ENCODE measurements around the gene ASXL1. TPM values are rescaled to one million over a fixed set of nuclear protein-coding genes. Genes with fewer than 3 reads are reported as not detected.
A peak's percentile ranks its signal among the peaks of the same experiment; 100 is the strongest.

ASXL1 gene
- polyA plus RNA-seq, 1 donor (not counting 4 experiments of a cell fraction or from before 2014, with no cell fraction given), result 20.0 TPM

GRCh38 chr20:32474967-32475811 is 117.1 kb downstream of the ASXL1 start:
- peak; percentile 7 for DNase-seq (ENCODE audit: low read depth, low spot score)
- no peaks in the 10 kb centered on the region for H3K79me2 ChIP-seq (ENCODE audit: control insufficient read depth, insufficient read depth, low read length)
- dilution Hi-C loops (cut with MboI; ENCODE audit: extremely low pct_ligation_motif_present, low sequenced_read_pairs), result no loop called here

GRCh38 chr20:32476684-32477593 is 118.8 kb downstream of the ASXL1 start:
- Histone ChIP-seq H3K4me1 (ENCODE audit: control insufficient read depth, extremely low read depth, insufficient read depth, low read length) (peaks cover 7% of the 10 kb centered on the region), H3K4me2 (ENCODE audit: control insufficient read depth, extremely low read depth, insufficient read depth, low read depth, low read length) (no peak overlapping the region), H3K9me1 (ENCODE audit: control insufficient read depth, extremely low read depth, insufficient read depth, low read length) (no peaks in the 10 kb centered on the region), H4K20me1 (ENCODE audit: control insufficient read depth, extremely low read depth, insufficient read depth, low read length) (no peaks in the 10 kb centered on the region), H3K4me3 (ENCODE audit: control insufficient read depth in 2 of 3, extremely low read depth in 1 of 3, insufficient read depth in 2 of 3, low read depth in 1 of 3, low read length in 3 of 3) (no peak overlapping the region), H2AFZ (ENCODE audit: control insufficient read depth, low read length) (no peak overlapping the region), H3K9ac (ENCODE audit: control insufficient read depth, extremely low read depth, insufficient read depth, low read length) (no peak overlapping the region), H3K9me3 (ENCODE audit: control insufficient read depth, low read depth, low read length) (no peaks in the 10 kb centered on the region), H3K27ac (ENCODE audit: control insufficient read depth, insufficient read depth, low read length) (no peak overlapping the region), H3K36me3 (ENCODE audit: control insufficient read depth in 2 of 2, extremely low read depth in 1 of 2, insufficient read depth in 2 of 2, low read length in 2 of 2) (no peaks in the 10 kb centered on the region), H3K27me3 (ENCODE audit: control insufficient read depth, extremely low read depth, insufficient read depth, low read length) (peaks cover 23% of the 10 kb centered on the region), H3K79me2 (ENCODE audit: control insufficient read depth, insufficient read depth, low read length) (no peaks in the 10 kb centered on the region)
- dilution Hi-C loops (cut with MboI; ENCODE audit: extremely low pct_ligation_motif_present, low sequenced_read_pairs), result no loop called here
- TF ChIP-seq EZH2 (IDR thresholded peaks at IDR 0.05; ENCODE audit: low read length) (no peak), CTCF (optimal IDR thresholded peaks at IDR 0.05 in 1 of 3, IDR thresholded peaks at IDR 0.05 in 1 of 3, conservative IDR thresholded peaks at IDR 0.05 in 1 of 3; ENCODE audit: extremely low read depth in 1 of 3, insufficient read depth in 2 of 3, low read length in 3 of 3) (no peak)
- no peak for DNase-seq (ENCODE audit: low read depth, low spot score)
- no peak for FAIRE-seq

More at GRCh38 chr20:32474967-32475811, 117.1 kb downstream of the ASXL1 start:
- Histone ChIP-seq H3K36me3 (ENCODE audit: control insufficient read depth in 2 of 2, extremely low read depth in 1 of 2, insufficient read depth in 2 of 2, low read length in 2 of 2) (no peaks in the 10 kb centered on the region), H3K9me1 (ENCODE audit: control insufficient read depth, extremely low read depth, insufficient read depth, low read length) (no peaks in the 10 kb centered on the region), H3K4me2 (ENCODE audit: control insufficient read depth, extremely low read depth, insufficient read depth, low read depth, low read length) (peak overlapping the region; percentile 38), H2AFZ (ENCODE audit: control insufficient read depth, low read length) (peak overlapping the region; percentile 54), H3K4me3 (ENCODE audit: control insufficient read depth in 2 of 3, extremely low read depth in 1 of 3, insufficient read depth in 2 of 3, low read depth in 1 of 3, low read length in 3 of 3) (peak overlapping the region in 1 of 3 experiments; percentile 7), H3K4me1 (ENCODE audit: control insufficient read depth, extremely low read depth, insufficient read depth, low read length) (peaks cover 7% of the 10 kb centered on the region), H3K27ac (ENCODE audit: control insufficient read depth, insufficient read depth, low read length) (no peak overlapping the region), H3K9ac (ENCODE audit: control insufficient read depth, extremely low read depth, insufficient read depth, low read length) (peak overlapping the region; percentile 55), H4K20me1 (ENCODE audit: control insufficient read depth, extremely low read depth, insufficient read depth, low read length) (no peaks in the 10 kb centered on the region), H3K9me3 (ENCODE audit: control insufficient read depth, low read depth, low read length) (no peaks in the 10 kb centered on the region), H3K27me3 (ENCODE audit: control insufficient read depth, extremely low read depth, insufficient read depth, low read length) (peaks cover 18% of the 10 kb centered on the region)
- no peak for FAIRE-seq
- no peak for TF ChIP-seq CTCF (optimal IDR thresholded peaks at IDR 0.05 in 1 of 3, IDR thresholded peaks at IDR 0.05 in 1 of 3, conservative IDR thresholded peaks at IDR 0.05 in 1 of 3; ENCODE audit: extremely low read depth in 1 of 3, insufficient read depth in 2 of 3, low read length in 3 of 3)
- no peak for TF ChIP-seq EZH2 (IDR thresholded peaks at IDR 0.05; ENCODE audit: low read length)

Data from keratinocyte (primary cell).